Liver (tissue), 3 donors: Measurements from ENCODE around the gene MOSPD3.

Source experiments
- CTCF ChIP-seq: fragments of 150-350 bp; IDR thresholded peaks from 2 replicates; pipeline ENCODE4 v1.5.1; 2017; ENCODE audit warnings: improper control_type of control experiment, low read depth, low read length; ENCODE audit not compliant: missing input control
- MAX ChIP-seq: IDR thresholded peaks from 2 replicates; pipeline ENCODE4 v1.6.1; 2016; ENCODE audit warnings: antibody characterized with exemption
- TAF1 ChIP-seq: conservative IDR thresholded peaks from 2 replicates; pipeline ENCODE4 v1.6.1; 2016; ENCODE audit warnings: antibody characterized with exemption, mild to moderate bottlenecking
- donor health status: healthy.
- donor health status: healthy.

GRCh38 chr7:100582041-100582579, 30.2 kb upstream of the MOSPD3 start:
- TF ChIP-seq TAF1 (no peak), CTCF (no peak), MAX (no peak)
